Measurements from ENCODE around the gene HTRA3.
A peak's percentile ranks its signal among the peaks of the same experiment; 100 is the strongest.
"Not testable (repeated sequence)": the region's sequence is repeated elsewhere in the genome, so short reads cannot be mapped to it uniquely, and the experiment has no call there.

HTRA3 gene

GRCh38 chr4:8336412-8337075 lies 67.0 kb downstream of the HTRA3 start:
- Histone ChIP-seq H3K9me3 (ENCODE audit: control insufficient read depth, low read length) (peaks cover 17% of the 10 kb centered on the region), H3K4me1 (ENCODE audit: control insufficient read depth, insufficient read depth, low read length) (peaks cover 15% of the 10 kb centered on the region), H3K36me3 (ENCODE audit: control insufficient read depth, insufficient read depth, low read length, severe bottlenecking) (no peaks in the 10 kb centered on the region), H3K4me3 (ENCODE audit: low read length) (no peak overlapping the region), H3K27me3 (replicated peaks; ENCODE audit: control insufficient read depth, insufficient read depth, low read length) (peaks cover 6% of the 10 kb centered on the region), H3K9ac (ENCODE audit: low read length) (no peak overlapping the region)
- no peak for DNase-seq (ENCODE audit: low read depth)

- peaks cover 10% of the 10 kb centered on the region for H3K27me3 ChIP-seq (replicated peaks; ENCODE audit: control insufficient read depth, insufficient read depth, low read length)
- H3K4me1 ChIP-seq (ENCODE audit: control insufficient read depth, insufficient read depth, low read length): peaks cover 16% of the 10 kb centered on the region
- DNase-seq (ENCODE audit: low read depth): no peak
These were observed 68.9 kb downstream of the HTRA3 start for GRCh38 chr4:8338351-8338961.

GRCh38 chr4:8340781-8341241 lies 71.3 kb downstream of the HTRA3 start:
- DNase-seq (ENCODE audit: low read depth): no peak
- H3K4me1 ChIP-seq (ENCODE audit: control insufficient read depth, insufficient read depth, low read length): peaks cover 16% of the 10 kb centered on the region
- peaks cover 12% of the 10 kb centered on the region for H3K9me3 ChIP-seq (ENCODE audit: control insufficient read depth, low read length)
- peaks cover 11% of the 10 kb centered on the region for H3K27me3 ChIP-seq (replicated peaks; ENCODE audit: control insufficient read depth, insufficient read depth, low read length)
- H3K36me3 ChIP-seq (ENCODE audit: control insufficient read depth, insufficient read depth, low read length, severe bottlenecking): no peaks in the 10 kb centered on the region
- peak overlapping the region; percentile 20 for H3K4me3 ChIP-seq (ENCODE audit: low read length)
- H3K9ac ChIP-seq (ENCODE audit: low read length): peak overlapping the region; percentile 50

More at GRCh38 chr4:8338351-8338961, 68.9 kb downstream of the HTRA3 start:
- H3K9me3 ChIP-seq (ENCODE audit: control insufficient read depth, low read length): peaks cover 17% of the 10 kb centered on the region
- no peak overlapping the region for H3K4me3 ChIP-seq (ENCODE audit: low read length)
- H3K9ac ChIP-seq (ENCODE audit: low read length): no peak overlapping the region
- H3K36me3 ChIP-seq (ENCODE audit: control insufficient read depth, insufficient read depth, low read length, severe bottlenecking): no peaks in the 10 kb centered on the region

- not testable (repeated sequence) for DNase-seq (ENCODE audit: low read depth); H3K4me3 ChIP-seq (ENCODE audit: low read length); H3K36me3 ChIP-seq (ENCODE audit: control insufficient read depth, insufficient read depth, low read length, severe bottlenecking); H3K9me3 ChIP-seq (ENCODE audit: control insufficient read depth, low read length)
- Histone ChIP-seq H3K4me1 (ENCODE audit: control insufficient read depth, insufficient read depth, low read length) (peaks cover 16% of the 10 kb centered on the region), H3K9ac (ENCODE audit: low read length) (peak overlapping the region; percentile 50), H3K27me3 (replicated peaks; ENCODE audit: control insufficient read depth, insufficient read depth, low read length) (peaks cover 15% of the 10 kb centered on the region)
These were observed 71.7 kb downstream of the HTRA3 start for GRCh38 chr4:8341281-8341680.

- H3K4me3 ChIP-seq (ENCODE audit: low read length): no peak overlapping the region
- peaks cover 16% of the 10 kb centered on the region for H3K4me1 ChIP-seq (ENCODE audit: control insufficient read depth, insufficient read depth, low read length)
- H3K9me3 ChIP-seq (ENCODE audit: control insufficient read depth, low read length): peaks cover 3% of the 10 kb centered on the region
- no peak for DNase-seq (ENCODE audit: low read depth)
- peaks cover 17% of the 10 kb centered on the region for H3K27me3 ChIP-seq (replicated peaks; ENCODE audit: control insufficient read depth, insufficient read depth, low read length)
- no peak overlapping the region for H3K9ac ChIP-seq (ENCODE audit: low read length)
- no peaks in the 10 kb centered on the region for H3K36me3 ChIP-seq (ENCODE audit: control insufficient read depth, insufficient read depth, low read length, severe bottlenecking)
These were observed 72.1 kb downstream of the HTRA3 start for GRCh38 chr4:8341691-8342090.

- no peak overlapping the region for H3K4me3 ChIP-seq (ENCODE audit: low read length)
- no peaks in the 10 kb centered on the region for H3K9me3 ChIP-seq (ENCODE audit: control insufficient read depth, low read length)
- H3K9ac ChIP-seq (ENCODE audit: low read length): no peak overlapping the region
- DNase-seq (ENCODE audit: low read depth): no peak
- H3K4me1 ChIP-seq (ENCODE audit: control insufficient read depth, insufficient read depth, low read length): peaks cover 16% of the 10 kb centered on the region
- no peaks in the 10 kb centered on the region for H3K36me3 ChIP-seq (ENCODE audit: control insufficient read depth, insufficient read depth, low read length, severe bottlenecking)
- H3K27me3 ChIP-seq (replicated peaks; ENCODE audit: control insufficient read depth, insufficient read depth, low read length): peaks cover 22% of the 10 kb centered on the region
These were observed 73.2 kb downstream of the HTRA3 start for GRCh38 chr4:8342651-8343261.

- Histone ChIP-seq H3K27me3 (replicated peaks; ENCODE audit: control insufficient read depth, insufficient read depth, low read length) (peaks cover 26% of the 10 kb centered on the region), H3K9me3 (ENCODE audit: control insufficient read depth, low read length) (no peaks in the 10 kb centered on the region), H3K4me3 (ENCODE audit: low read length) (no peak overlapping the region), H3K9ac (ENCODE audit: low read length) (no peak overlapping the region), H3K4me1 (ENCODE audit: control insufficient read depth, insufficient read depth, low read length) (peaks cover 16% of the 10 kb centered on the region), H3K36me3 (ENCODE audit: control insufficient read depth, insufficient read depth, low read length, severe bottlenecking) (no peaks in the 10 kb centered on the region)
- DNase-seq (ENCODE audit: low read depth): no peak
These were observed 73.9 kb downstream of the HTRA3 start for GRCh38 chr4:8343262-8343966.

- H3K4me3 ChIP-seq (ENCODE audit: low read length): no peak overlapping the region
- peaks cover 16% of the 10 kb centered on the region for H3K4me1 ChIP-seq (ENCODE audit: control insufficient read depth, insufficient read depth, low read length)
- H3K9ac ChIP-seq (ENCODE audit: low read length): no peak overlapping the region
- no peak for DNase-seq (ENCODE audit: low read depth)
- H3K27me3 ChIP-seq (replicated peaks; ENCODE audit: control insufficient read depth, insufficient read depth, low read length): peaks cover 26% of the 10 kb centered on the region
- no peaks in the 10 kb centered on the region for H3K36me3 ChIP-seq (ENCODE audit: control insufficient read depth, insufficient read depth, low read length, severe bottlenecking)
- no peaks in the 10 kb centered on the region for H3K9me3 ChIP-seq (ENCODE audit: control insufficient read depth, low read length)
These were observed 74.4 kb downstream of the HTRA3 start for GRCh38 chr4:8343967-8344331.

GRCh38 chr4:8344377-8344776 lies 74.8 kb downstream of the HTRA3 start:
- H3K4me1 ChIP-seq (ENCODE audit: control insufficient read depth, insufficient read depth, low read length): peaks cover 16% of the 10 kb centered on the region
- H3K36me3 ChIP-seq (ENCODE audit: control insufficient read depth, insufficient read depth, low read length, severe bottlenecking): no peaks in the 10 kb centered on the region
- peaks cover 26% of the 10 kb centered on the region for H3K27me3 ChIP-seq (replicated peaks; ENCODE audit: control insufficient read depth, insufficient read depth, low read length)
- H3K9ac ChIP-seq (ENCODE audit: low read length): no peak overlapping the region
- no peaks in the 10 kb centered on the region for H3K9me3 ChIP-seq (ENCODE audit: control insufficient read depth, low read length)
- no peak for DNase-seq (ENCODE audit: low read depth)
- no peak overlapping the region for H3K4me3 ChIP-seq (ENCODE audit: low read length)

- Histone ChIP-seq H3K9me3 (ENCODE audit: control insufficient read depth, low read length) (no peaks in the 10 kb centered on the region), H3K36me3 (ENCODE audit: control insufficient read depth, insufficient read depth, low read length, severe bottlenecking) (no peaks in the 10 kb centered on the region), H3K4me3 (ENCODE audit: low read length) (no peak overlapping the region), H3K4me1 (ENCODE audit: control insufficient read depth, insufficient read depth, low read length) (peaks cover 14% of the 10 kb centered on the region), H3K27me3 (replicated peaks; ENCODE audit: control insufficient read depth, insufficient read depth, low read length) (peaks cover 31% of the 10 kb centered on the region), H3K9ac (ENCODE audit: low read length) (no peak overlapping the region)
- DNase-seq (ENCODE audit: low read depth): no peak
These were observed 75.7 kb downstream of the HTRA3 start for GRCh38 chr4:8345053-8345945.
